HS-5 (cell line): Measurements from ENCODE around the gene DPM1.

Experiments used
- DNase-seq: peaks from one replicate; pipeline ENCODE4 v3.0.0-alpha.2; 2012; ENCODE audit warnings: low read depth

DPM1 gene

GRCh38 chr20:50895111-50895830, 63.1 kb downstream of the DPM1 start:
- no peak for DNase-seq

DNA sequence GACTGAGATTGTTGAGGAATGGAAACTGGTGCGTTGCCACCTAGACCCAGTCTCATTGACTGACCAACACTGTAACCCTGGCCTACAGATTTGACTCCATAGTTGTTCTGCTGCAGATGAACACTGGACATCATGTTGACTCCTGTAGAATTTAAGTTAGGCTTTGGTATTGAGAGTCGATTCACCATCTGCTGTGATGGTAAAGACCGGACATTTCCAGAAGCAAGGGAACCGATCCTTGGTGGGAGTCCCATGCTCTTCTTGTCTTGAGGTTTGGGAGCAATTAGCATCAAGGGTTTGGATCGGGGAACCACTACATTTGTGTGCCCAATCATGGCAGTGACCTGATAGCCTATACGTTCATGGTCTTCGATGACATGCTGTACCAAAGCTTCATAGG, 64.7 kb downstream of the DPM1 start:
- no peak for DNase-seq

- DNase-seq, result no peak
These were observed 65.9 kb downstream of the DPM1 start for GRCh38 chr20:50892394-50892793.

- no peak for DNase-seq
These were observed 67.2 kb downstream of the DPM1 start for GRCh38 chr20:50891138-50891537.

DNA sequence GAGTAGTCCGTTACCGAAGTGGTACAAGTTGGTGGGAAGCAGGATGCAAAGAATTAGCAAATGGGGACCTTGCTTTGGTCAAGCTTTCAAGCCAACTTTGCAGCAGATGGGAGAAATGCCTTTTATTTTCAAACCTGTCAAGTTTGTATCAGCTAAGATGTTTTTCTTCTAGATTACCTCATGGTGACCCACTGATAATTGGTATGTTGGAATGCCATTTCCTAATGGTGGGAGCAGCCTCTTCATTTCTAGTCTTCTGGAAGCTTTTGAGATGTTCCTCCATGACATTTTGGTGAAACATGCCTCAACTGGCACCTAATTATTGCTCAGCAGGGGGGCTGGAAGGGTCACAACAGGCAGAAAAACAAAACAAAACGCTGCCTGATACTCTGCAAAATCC, 70.8 kb downstream of the DPM1 start:
- DNase-seq, result no peak

- DNase-seq, result no peak
These were observed 72.0 kb downstream of the DPM1 start for GRCh38 chr20:50886184-50886790.

GRCh38 chr20:50885781-50886180, 72.6 kb downstream of the DPM1 start:
- no peak for DNase-seq

- DNase-seq, result no peak
These were observed 73.3 kb downstream of the DPM1 start for GRCh38 chr20:50885068-50885467.
